NCI-H1105 treated with DMSO at 0.1 percent for 48 hours (cell line): ENCODE results near the gene LCN6.
A peak's percentile ranks its signal among the peaks of the same experiment; 100 is the strongest.
"Not testable (repeated sequence)": the region's sequence is repeated elsewhere in the genome, so short reads cannot be mapped to it uniquely, and the experiment has no call there.

ENCODE experiments used
- DNase-seq: peaks from one replicate; lab custom pipeline; 2025; lab: John Stamatoyannopoulos, UW

The LCN6 gene

GRCh38 chr9:136709454-136710109 is 38.7 kb downstream of the LCN6 start:
- no peak for DNase-seq

- no peak for DNase-seq
Measured at GRCh38 chr9:136707849-136708517, 40.3 kb downstream of the LCN6 start.

DNA sequence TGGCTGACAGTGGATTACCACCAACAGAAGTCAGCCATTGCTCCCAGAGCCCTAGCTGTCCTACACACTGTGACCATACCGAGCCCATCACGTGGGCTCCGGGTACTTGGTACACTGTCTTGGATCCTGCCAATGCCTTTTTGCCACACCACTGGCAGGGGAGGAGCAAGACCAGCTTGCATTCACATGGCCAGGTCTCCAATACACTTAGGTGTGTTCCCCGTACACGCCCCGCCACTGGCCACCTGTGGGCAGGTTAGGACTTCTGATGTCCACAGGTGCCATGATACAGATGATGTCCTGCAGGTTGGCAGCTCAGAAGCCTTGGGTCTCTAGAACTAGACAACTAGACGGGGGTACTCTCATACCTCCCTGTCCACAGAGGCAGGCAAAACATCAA is 41.3 kb downstream of the LCN6 start:
- no peak for DNase-seq

DNA sequence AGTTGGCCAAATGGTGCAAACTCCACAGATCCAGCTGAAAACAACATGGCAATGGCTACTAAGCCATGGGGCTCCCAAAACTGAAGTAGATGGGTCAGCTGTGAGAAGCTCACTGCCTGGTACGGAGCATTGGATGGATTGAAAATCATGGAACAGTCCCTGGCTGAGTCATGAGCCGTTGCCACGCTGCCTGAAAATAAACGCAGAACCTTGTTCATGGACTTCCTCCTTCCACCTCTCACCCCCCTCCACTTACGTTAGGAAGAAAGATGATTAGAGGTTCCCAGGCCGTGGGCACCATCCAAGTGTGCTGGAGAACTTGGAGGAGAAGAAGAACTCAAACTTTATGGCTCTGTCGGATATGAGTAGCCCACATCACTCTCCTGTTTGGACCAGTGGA is 42.8 kb downstream of the LCN6 start:
- DNase-seq, result no peak

- not testable (repeated sequence) for DNase-seq
Measured at GRCh38 chr9:136704741-136705140, 43.6 kb downstream of the LCN6 start.

DNA sequence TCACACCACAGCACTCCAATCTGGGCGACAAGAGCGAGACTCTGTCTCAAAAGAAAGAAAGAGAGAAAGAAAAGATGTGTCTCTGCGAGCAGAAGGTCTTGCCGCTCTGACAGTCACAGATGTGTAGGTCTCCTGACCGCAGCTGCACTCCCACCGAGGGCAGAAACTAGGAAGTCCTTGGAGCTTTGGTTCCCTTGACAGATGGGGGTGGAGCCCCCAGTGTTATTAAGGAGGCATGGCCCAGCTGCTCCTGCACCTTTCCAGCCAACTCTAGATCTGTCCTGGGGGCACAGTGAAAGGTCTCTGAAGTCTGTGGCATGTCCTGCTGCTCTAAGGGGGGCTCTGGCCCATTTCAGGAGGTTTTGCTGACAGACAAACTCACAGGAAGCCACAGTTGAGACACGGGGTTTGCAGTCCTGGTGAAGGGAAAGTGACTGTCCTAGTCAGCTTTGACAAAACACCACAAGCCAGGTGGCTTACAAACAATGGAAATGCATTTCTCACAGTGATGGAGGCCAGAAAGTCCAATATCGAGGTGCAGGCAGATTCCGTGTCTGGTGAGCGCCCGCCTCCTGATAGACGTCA is 45.0 kb downstream of the LCN6 start:
- no peak for DNase-seq

GRCh38 chr9:136701668-136702053 is 46.7 kb downstream of the LCN6 start:
- no peak for DNase-seq

- no peak for DNase-seq
Measured at GRCh38 chr9:136700959-136701667, 47.2 kb downstream of the LCN6 start.

- no peak for DNase-seq
Measured at GRCh38 chr9:136700304-136700703, 48.0 kb downstream of the LCN6 start.

DNA sequence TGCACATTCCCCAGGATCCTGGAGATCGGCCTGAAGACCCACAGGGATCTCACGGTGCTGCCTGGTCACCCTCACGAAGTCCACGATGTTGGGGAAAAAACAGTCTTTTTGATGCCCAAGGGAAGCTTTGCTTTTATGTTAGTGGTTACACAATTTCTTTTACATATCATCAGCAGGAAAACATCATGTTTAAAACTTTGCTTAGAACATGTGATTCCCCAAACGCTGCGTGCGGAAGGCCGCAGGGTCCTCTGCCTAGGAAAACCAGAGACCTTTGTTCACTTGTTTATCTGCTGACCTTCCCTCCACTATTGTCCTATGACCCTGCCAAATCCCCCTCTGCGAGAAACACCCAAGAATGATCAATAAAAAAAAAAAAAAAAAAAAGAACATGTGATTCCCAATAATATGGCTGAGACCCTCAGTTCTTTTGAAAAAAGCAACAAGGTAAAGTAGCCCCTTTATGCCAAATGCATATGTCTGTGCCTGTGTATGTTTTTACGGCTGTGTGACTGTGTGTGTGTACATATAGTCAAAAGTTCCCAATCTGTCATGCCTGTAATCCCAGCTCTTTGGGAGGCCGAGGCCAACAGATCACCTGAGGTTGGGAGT is 49.6 kb downstream of the LCN6 start:
- no peak for DNase-seq

GRCh38 chr9:136697821-136698526 is 50.4 kb downstream of the LCN6 start:
- no peak for DNase-seq

- no peak for DNase-seq
Measured at GRCh38 chr9:136697146-136697820, 51.0 kb downstream of the LCN6 start.

DNA sequence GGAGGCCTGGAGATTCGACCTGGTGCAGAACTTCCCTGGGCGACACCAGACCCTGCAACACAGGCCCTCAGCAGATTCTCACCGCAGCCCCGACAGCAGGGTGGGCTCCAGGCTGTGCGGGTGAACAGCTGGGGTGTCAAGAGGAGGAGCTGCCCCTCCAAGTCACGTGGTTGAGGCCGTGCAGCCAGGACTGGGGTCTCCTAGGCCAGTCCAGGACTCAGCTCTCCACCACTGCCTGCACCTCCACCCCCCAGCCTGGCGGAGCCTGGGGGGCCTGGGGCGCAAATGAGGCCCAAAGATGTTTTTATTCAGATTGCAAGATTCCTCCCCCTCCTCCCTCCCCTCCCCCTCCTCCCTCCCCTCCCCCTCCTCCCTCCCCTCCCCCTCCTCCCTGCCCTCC is 51.8 kb downstream of the LCN6 start:
- DNase-seq, result no peak

DNA sequence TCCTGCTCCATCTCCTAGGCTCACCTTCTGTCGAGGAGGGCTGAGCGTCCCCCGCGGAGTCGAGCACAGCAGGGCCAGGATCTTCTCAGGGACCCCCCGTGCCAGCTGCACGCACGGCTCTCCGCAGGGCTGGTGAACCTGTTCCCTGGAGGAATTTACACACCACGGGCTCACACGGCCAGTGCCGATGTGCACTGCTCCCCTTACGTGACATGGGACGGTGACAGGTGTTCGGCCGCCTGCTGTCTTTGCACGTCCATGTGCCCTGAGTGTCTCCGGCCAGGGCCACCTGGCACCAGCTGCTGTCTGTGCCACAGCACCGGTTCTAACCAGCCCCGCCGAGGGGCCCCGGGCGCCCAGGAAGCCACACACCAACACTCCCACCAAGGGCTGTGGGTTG is 52.4 kb downstream of the LCN6 start:
- no peak for DNase-seq

DNA sequence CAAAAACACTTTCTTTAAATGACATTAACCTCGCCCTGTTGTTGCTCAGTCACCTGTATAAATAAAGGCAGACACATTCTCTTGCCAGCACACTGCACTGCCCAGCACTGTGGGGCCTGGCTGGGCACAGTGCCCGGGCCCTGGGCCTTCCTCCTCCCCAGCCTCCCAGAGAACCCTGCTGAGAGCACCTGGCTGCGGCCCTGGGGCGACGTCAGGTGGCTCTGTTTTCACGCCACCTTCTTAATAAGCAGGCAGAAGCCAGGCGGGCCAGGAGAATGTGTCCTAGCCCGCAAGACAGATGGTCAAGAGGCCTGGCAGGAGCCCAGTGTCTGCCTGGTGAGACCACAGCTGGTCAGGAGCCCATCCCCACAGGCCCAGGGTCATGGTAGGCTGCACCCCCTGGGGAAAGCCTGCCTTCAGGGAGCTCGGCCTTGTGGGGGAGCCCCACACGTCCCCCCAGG is 52.9 kb downstream of the LCN6 start:
- DNase-seq, result peak; percentile 87

- no peak for DNase-seq
Measured at GRCh38 chr9:136694872-136695247, 53.5 kb downstream of the LCN6 start.

GRCh38 chr9:136694163-136694871 is 54.0 kb downstream of the LCN6 start:
- no peak for DNase-seq
